Activated CD8-positive, alpha-beta memory T cell treated with anti-CD3 and anti-CD28 coated beads, Interleukin-2, amount 50 U/mL, for 24 hours (primary cell): ENCODE measurements around the gene ZGPAT.

ENCODE experiments used
- DNase-seq: peaks from one replicate; pipeline ENCODE4 v3.0.0-alpha.2; 2020; ENCODE audit errors: extremely low read depth

The ZGPAT gene

GRCh38 chr20:63678667-63679465 lies 29.0 kb upstream of the ZGPAT start:
- DNase-seq: no peak

- no peak for DNase-seq
Measured at GRCh38 chr20:63679799-63680305, 28.0 kb upstream of the ZGPAT start.

GRCh38 chr20:63680427-63680826 lies 27.4 kb upstream of the ZGPAT start:
- DNase-seq: no peak

- no peak for DNase-seq
Measured at GRCh38 chr20:63680857-63681608, 26.8 kb upstream of the ZGPAT start.

- DNase-seq: no peak
Measured at GRCh38 chr20:63681609-63682142, 26.2 kb upstream of the ZGPAT start.

GRCh38 chr20:63682384-63683139 lies 25.3 kb upstream of the ZGPAT start:
- no peak for DNase-seq

- no peak for DNase-seq
Measured at GRCh38 chr20:63685269-63686026, 22.4 kb upstream of the ZGPAT start.

- DNase-seq: no peak
Measured at GRCh38 chr20:63686094-63686491, 21.7 kb upstream of the ZGPAT start.

- no peak for DNase-seq
Measured at GRCh38 chr20:63686492-63687321, 21.1 kb upstream of the ZGPAT start.

GRCh38 chr20:63687419-63688178 lies 20.2 kb upstream of the ZGPAT start:
- no peak for DNase-seq

- no peak for DNase-seq
Measured at GRCh38 chr20:63688228-63689045, 19.4 kb upstream of the ZGPAT start.

- DNase-seq: no peak
Measured at GRCh38 chr20:63689046-63690002, 18.5 kb upstream of the ZGPAT start.

GRCh38 chr20:63690003-63690897 lies 17.6 kb upstream of the ZGPAT start:
- no peak for DNase-seq

GRCh38 chr20:63690898-63691710 lies 16.7 kb upstream of the ZGPAT start:
- no peak for DNase-seq

- no peak for DNase-seq
Measured at GRCh38 chr20:63691711-63692435, 16.0 kb upstream of the ZGPAT start.
